HG03095 (cell line): ENCODE results near the gene PDE4D.

Experiments used
- ATAC-seq: cut with Tn5 transposase; IDR thresholded peaks from one replicate; pipeline ENCODE4 v1.9.1; 2021; ENCODE audit warnings: moderate library complexity; ENCODE audit not compliant: unreplicated experiment

The PDE4D gene

GRCh38 chr5:59746241-59746765, 147.2 kb downstream of the PDE4D start:
- no peak for ATAC-seq

DNA sequence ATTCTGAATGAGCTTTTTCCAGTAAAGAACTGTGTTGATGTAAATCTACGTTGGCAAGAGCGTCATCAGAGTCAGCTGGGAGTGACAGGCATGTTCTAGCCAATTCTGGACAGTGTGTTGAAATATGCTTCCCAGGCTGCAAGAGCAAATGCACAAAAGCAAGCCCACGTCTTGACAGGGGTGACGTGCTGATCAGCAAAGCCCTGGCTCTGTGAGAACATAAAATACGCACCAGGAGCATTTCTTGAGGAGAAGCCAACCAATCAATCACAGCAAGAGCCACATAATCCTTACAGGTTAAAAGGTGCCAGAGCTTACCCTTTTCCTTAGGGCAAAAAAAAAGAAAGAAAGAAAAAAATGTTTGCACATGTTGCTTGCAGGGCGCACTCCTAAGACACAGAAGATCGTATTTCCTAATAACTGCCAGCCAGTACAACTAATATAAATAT, 148.1 kb downstream of the PDE4D start:
- no peak for ATAC-seq

DNA sequence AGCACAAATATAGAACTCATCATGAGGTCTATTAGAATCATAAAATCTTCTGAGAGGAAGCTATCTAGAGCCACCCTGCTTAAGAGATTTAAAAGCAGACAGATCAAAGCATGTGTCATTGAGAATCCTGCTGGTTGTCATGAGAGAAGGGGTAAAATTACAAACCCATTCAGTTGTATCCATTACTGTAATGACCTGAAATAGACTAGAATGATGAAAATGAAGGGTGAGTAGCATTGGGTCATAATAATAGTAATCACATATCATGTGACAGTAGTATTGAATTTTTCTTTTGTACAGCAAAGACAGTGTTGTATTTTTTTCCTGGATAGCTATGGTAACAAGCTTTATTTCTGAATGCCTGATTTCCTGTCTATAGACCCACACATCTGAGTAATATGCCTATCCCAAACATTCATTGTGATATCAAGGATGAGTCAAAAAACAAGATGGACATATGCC, 149.0 kb downstream of the PDE4D start:
- no peak for ATAC-seq

GRCh38 chr5:59741599-59741998, 151.9 kb downstream of the PDE4D start:
- ATAC-seq: no peak

- no peak for ATAC-seq
Observed at GRCh38 chr5:59738024-59738423, 155.5 kb downstream of the PDE4D start.

DNA sequence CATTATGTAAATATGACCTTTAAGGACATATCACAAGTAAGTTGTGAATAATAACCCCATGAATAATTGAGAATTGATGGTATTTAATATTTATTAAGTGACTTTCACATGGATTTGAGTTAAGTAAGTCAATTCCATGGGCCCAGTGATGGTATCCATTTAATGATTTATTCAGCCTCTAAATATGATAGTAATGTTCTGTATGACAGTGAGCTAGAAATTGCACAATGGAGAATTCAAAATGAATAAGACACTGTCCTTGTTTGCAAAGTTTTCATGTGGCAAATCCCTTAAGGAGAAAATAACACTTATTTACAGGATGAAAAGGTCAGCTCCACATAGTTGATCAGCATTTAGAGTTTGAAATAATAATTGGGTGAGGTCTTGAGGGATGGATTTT, 160.7 kb downstream of the PDE4D start:
- no peak for ATAC-seq

- no peak for ATAC-seq
Observed at GRCh38 chr5:59732301-59732700, 161.2 kb downstream of the PDE4D start.

- no peak for ATAC-seq
Observed at GRCh38 chr5:59731809-59732208, 161.7 kb downstream of the PDE4D start.

DNA sequence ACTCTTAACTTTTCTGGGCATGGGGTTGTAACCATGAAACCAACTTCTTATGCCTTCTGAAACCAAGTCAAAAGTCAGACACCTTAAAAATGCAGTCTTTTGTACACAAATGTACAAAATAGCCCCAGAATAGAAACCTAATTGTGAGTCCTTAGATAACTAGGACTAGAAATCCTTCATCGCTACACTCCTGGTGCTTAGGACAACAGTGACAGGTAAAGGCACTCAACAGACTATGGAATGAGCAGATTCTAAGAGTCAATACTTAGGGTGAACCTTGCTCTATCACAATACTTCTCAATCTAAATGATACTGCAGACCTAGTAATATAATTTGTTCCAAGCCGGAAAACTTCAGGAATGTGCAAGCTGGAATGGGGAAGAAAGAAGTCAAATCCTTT, 163.7 kb downstream of the PDE4D start:
- ATAC-seq: no peak

DNA sequence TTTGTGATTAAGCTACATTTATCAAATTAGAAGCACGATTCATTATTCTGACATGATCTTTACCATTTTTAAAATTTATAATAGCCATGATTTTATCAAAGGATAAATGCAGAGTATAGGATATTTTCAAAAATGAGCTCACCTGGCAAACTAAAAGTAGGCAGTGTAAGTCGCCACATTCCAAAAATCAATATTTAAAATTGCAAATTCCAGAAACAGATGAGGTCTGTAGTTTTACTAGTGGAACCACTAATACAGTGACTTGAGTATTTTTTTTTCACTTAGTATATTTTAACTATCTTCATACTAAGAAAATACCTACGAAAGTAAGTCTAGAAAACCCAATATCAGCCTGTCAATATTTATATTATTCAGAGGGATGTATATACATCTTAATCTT, 164.2 kb downstream of the PDE4D start:
- ATAC-seq: no peak

DNA sequence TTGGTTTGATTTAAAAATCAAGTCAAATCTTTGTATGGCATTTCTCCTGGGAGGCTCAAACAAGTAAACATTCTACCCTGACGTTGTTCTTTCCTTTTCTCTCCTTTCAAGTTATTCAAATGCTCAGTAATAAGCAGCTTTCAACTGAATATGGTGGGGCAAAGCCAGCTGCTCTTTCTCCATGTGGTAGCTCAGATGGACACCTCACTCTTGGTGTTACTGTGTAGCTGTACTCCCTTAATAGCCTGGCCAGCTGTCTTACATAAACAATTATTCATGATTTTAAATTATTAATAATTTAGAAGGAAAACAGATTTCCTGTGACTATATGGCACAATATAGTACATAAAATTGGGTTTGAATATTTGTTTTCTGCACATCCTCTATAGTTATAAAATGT, 165.2 kb downstream of the PDE4D start:
- no peak for ATAC-seq

- ATAC-seq: no peak
Observed at GRCh38 chr5:59727186-59727585, 166.3 kb downstream of the PDE4D start.

DNA sequence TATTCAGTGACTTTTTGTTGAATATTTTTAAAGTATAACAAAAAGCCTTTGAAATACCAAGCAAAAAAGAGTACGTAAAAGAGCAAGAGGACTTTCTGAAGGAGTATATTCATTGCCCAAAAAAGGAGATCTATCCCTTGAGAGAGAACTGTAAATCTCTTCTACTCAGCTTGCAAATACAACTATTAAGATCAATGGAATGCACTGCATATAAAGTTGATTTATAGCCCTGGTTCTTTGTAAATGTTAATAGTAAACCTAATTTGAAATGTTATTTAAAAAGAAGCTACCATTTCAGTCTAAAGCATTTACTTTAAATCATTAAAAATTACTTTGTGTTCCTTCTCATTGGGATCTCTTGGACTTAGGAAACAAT, 168.1 kb downstream of the PDE4D start:
- ATAC-seq: no peak

- peak; percentile 65 for ATAC-seq
Observed at GRCh38 chr5:59724482-59725391, 168.8 kb downstream of the PDE4D start.

GRCh38 chr5:59722874-59723273, 170.7 kb downstream of the PDE4D start:
- no peak for ATAC-seq

- ATAC-seq: no peak
Observed at GRCh38 chr5:59721741-59722140, 171.8 kb downstream of the PDE4D start.

- ATAC-seq: no peak
Observed at GRCh38 chr5:59720063-59720462, 173.5 kb downstream of the PDE4D start.

GRCh38 chr5:59716966-59717500, 176.5 kb downstream of the PDE4D start:
- no peak for ATAC-seq

GRCh38 chr5:59716029-59716428, 177.5 kb downstream of the PDE4D start:
- no peak for ATAC-seq

DNA sequence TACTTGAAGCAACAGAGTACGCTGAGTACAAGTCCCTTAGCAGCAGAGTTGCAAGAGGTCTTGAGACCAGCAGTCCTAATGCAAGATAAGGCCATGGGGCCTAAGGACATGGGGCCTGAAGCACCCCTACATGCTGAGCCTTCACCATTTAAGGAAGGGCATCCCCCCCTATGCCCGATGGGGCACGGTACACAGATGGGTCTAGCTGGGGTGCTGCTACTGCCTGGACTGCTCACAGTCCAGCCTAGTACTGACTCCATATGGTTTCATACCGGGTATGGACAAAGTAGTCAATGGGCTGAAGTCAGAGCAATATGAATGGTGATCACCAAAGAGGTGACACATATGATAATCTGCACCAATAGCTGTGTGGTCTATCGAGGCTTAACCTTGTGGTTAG, 178.3 kb downstream of the PDE4D start:
- no peak for ATAC-seq

DNA sequence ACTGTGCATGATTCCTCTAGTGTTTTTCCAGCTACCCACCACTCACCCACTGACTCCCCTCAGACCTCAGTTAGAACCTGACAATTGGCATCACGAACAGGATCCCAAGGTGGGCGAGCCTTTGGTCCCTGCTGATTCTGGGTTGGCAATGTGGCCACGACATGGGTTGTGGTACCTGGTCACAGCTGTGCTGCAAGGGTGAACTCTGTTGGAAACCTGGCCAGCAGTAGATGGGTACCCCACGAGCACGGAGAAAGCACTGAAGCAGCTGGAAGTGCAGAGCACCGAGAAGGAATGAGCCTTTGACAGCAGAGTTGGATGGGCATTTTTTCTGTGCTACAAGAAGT, 180.1 kb downstream of the PDE4D start:
- no peak for ATAC-seq

DNA sequence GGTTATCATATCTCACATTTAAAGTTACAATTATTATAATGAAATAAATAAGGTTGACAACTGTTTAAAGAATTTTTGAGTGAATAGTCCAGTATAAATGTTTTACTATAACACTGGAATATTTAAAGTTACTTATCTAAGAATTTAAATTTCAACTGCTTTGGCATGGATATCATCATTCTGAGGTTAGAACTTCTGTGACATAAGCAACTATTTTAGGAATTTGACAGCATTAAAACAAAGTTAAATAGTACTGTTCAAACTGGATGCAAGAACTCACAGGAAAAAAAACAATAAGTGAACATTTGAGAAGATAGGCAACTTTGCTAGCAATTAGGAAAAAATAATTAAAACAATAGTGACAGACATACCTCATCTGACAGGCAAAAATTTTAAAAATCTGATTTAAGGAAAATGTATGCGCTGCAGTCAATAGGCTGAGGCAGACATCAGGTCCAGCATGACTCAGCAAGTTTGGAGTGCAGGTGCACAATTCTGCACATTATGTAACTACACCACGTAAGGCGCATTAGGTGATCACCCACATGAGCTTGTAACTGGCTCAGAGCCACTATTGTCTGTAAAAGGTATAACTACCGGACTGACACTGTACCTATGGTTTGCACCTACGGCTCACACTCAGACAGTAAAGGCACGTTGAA, 180.6 kb downstream of the PDE4D start:
- no peak for ATAC-seq
